OCI-LY7 (cell line): ENCODE data around the gene CFAP74. TPM values are rescaled to one million over a fixed set of nuclear protein-coding genes. Genes with fewer than 3 reads are reported as not detected.
"Not testable (repeated sequence)": the region's sequence is repeated elsewhere in the genome, so short reads cannot be mapped to it uniquely, and the experiment has no call there.

Experiments used
- BruUV-seq: library from RNA; stranded (reverse); fragments of 400-500 nt; replicated peaks from 2 replicates; lab custom pipeline; 2021; lab: Mats Ljungman, UMichigan
- CTCF ChIA-PET: fragments of 300-600 bp; sonication (Branson Sonifier 250); formaldehyde crosslinking; loops from one replicate; lab custom pipeline; 2022; ENCODE audit warnings: antibody characterized with exemption; ENCODE audit not compliant: unreplicated experiment; lab: Charles Lee
- POLR2A ChIA-PET: fragments of 300-600 bp; sonication (Branson Sonifier 250); formaldehyde crosslinking; loops from one replicate; lab custom pipeline; 2022; ENCODE audit warnings: antibody characterized with exemption; lab: Charles Lee
- DNase-seq: peaks from one replicate; pipeline ENCODE4 v3.0.0-alpha.2; 2015; ENCODE audit warnings: low spot score
- H2AFZ ChIP-seq: fragments of 200-600 bp; sonication (generic), shearing (Covaris generic); 2 replicates; pipeline ENCODE4 v1.6.1; 2014; ENCODE audit warnings: mild to moderate bottlenecking, antibody characterized with exemption, low read length, moderate library complexity
- H3K27ac ChIP-seq: fragments of 200-600 bp; sonication (generic); 2 replicates; pipeline ENCODE4 v1.5.1; 2014; ENCODE audit warnings: mixed run types, low read depth, mild to moderate bottlenecking, moderate library complexity, low read length, inconsistent platforms; ENCODE audit not compliant: poor library complexity, severe bottlenecking
- H3K36me3 ChIP-seq: fragments of 200-600 bp; sonication (generic); 2 replicates; pipeline ENCODE4 v1.6.1; 2014; ENCODE audit warnings: mild to moderate bottlenecking, antibody characterized with exemption, low read length, moderate library complexity, mixed read lengths; ENCODE audit not compliant: insufficient read depth
- H3K4me1 ChIP-seq: fragments of 200-600 bp; sonication (generic); 2 replicates; pipeline ENCODE4 v1.5.1; 2014; ENCODE audit warnings: mild to moderate bottlenecking, low read length; ENCODE audit not compliant: insufficient read depth, poor library complexity, severe bottlenecking
- H3K4me2 ChIP-seq: fragments of 200-600 bp; sonication (generic); 2 replicates; pipeline ENCODE4 v1.6.1; 2014; ENCODE audit warnings: mild to moderate bottlenecking, low read length
- H3K4me3 ChIP-seq: fragments of 200-600 bp; sonication (generic); 2 replicates; pipeline ENCODE4 v1.5.1; 2014; ENCODE audit warnings: mild to moderate bottlenecking, low read depth, low read length; ENCODE audit not compliant: poor library complexity, severe bottlenecking
- H3K79me2 ChIP-seq: fragments of 200-600 bp; sonication (generic); 2 replicates; pipeline ENCODE4 v1.6.1; 2016; ENCODE audit warnings: low read depth, mild to moderate bottlenecking, low read length, moderate library complexity, mixed read lengths; ENCODE audit not compliant: insufficient read depth
- H3K9me2 ChIP-seq: fragments of 200-600 bp; sonication (generic); 2 replicates; pipeline ENCODE4 v1.6.1; 2016; ENCODE audit warnings: mild to moderate bottlenecking, low read length, mixed read lengths; ENCODE audit not compliant: insufficient read depth
- H3K9me3 ChIP-seq: fragments of 200-600 bp; sonication (generic); 2 replicates; pipeline ENCODE4 v1.6.1; 2014; ENCODE audit warnings: mild to moderate bottlenecking, mixed run types, low read length, mixed read lengths
- H4K20me1 ChIP-seq: fragments of 200-600 bp; sonication (generic); 2 replicates; pipeline ENCODE4 v1.6.1; 2014; ENCODE audit warnings: mild to moderate bottlenecking, antibody characterized with exemption, low read length, moderate library complexity, mixed read lengths; ENCODE audit not compliant: insufficient read depth
- EZH2phosphoT487 ChIP-seq: fragments of 200-600 bp; sonication (generic); IDR thresholded peaks from 2 replicates; pipeline ENCODE4 v1.6.1; 2018; ENCODE audit warnings: low read depth, borderline replicate concordance, mild to moderate bottlenecking, mixed run types, antibody characterized with exemption, low read length, moderate library complexity, mixed read lengths
- intact Hi-C: fragments of 100-400 bp; cut with micrococcal nuclease; formaldehyde crosslinking; loops from one replicate; pipeline ENCODE4 v1.10.0; 2022; ENCODE audit not compliant: unreplicated experiment
- total RNA-seq, 2 experiments: library from RNA; depleted of rRNA in 1 of 2; stranded (reverse); fragments of >200 nt in 1 of 2; shearing (Covaris generic) in 1 of 2; gene quantifications; 2 replicates each; pipeline ENCODE4 v1.2.3, GENCODE V29; 2014 to 2022
- TF ChIP-seq, protein P1 (sequence below): fragments of 200-600 bp; sonication (generic); conservative IDR thresholded peaks from 2 replicates; pipeline ENCODE4 v1.5.1; 2014; ENCODE audit warnings: mild to moderate bottlenecking, antibody characterized with exemption, low read length, moderate library complexity, mixed read lengths

CFAP74 gene
- total RNA-seq, 2 experiments from 2014 or later = not detected

DNA sequence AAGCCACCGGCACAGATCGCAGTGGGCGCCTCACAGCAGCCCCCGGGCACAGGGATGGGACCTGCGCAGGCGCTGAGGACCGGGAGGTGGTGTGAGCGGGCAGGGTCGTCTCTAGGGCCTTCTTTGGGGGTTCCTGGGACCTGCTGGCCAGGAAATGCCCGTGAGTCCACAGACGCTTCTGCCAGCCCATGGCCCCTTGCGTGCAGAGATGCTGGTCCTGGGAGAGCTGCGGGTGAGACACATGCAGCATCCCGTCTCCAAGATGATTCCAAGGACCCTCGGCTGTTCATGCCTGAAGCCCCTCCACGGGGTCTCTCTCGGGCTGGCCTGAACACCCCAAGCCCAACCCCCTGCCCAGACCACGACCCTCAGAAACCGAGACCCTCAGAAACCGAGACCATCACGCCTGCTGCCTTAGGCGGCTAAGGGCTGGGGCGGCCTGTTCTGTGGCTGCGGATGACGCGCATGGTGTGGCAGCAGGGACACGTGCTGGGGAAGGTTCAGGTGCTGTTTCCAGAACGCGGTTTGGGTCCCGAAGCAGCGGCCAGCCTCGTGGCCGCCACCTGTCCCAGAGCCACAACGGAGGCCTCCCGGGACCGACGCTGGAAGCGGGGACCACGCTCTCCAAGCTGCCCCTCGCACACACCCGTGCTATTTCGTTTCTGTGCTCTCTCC, 23.0 kb downstream of the CFAP74 start:
- Histone ChIP-seq H3K4me2 (no peak overlapping the region), H3K4me1 (no peaks in the 10 kb centered on the region), H3K27ac (no peak overlapping the region), H2AFZ (no peak overlapping the region), H3K79me2 (no peaks in the 10 kb centered on the region), H3K9me3 (no peaks in the 10 kb centered on the region; the same call in 1 of the 2 replicates), H4K20me1 (no peaks in the 10 kb centered on the region), H3K9me2 (no peaks in the 10 kb centered on the region), H3K4me3 (no peak overlapping the region), H3K36me3 (no peaks in the 10 kb centered on the region)
- intact Hi-C loops = no loop called here
- TF ChIP-seq, protein P1, sequence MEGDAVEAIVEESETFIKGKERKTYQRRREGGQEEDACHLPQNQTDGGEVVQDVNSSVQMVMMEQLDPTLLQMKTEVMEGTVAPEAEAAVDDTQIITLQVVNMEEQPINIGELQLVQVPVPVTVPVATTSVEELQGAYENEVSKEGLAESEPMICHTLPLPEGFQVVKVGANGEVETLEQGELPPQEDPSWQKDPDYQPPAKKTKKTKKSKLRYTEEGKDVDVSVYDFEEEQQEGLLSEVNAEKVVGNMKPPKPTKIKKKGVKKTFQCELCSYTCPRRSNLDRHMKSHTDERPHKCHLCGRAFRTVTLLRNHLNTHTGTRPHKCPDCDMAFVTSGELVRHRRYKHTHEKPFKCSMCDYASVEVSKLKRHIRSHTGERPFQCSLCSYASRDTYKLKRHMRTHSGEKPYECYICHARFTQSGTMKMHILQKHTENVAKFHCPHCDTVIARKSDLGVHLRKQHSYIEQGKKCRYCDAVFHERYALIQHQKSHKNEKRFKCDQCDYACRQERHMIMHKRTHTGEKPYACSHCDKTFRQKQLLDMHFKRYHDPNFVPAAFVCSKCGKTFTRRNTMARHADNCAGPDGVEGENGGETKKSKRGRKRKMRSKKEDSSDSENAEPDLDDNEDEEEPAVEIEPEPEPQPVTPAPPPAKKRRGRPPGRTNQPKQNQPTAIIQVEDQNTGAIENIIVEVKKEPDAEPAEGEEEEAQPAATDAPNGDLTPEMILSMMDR = no peak
- TF ChIP-seq EZH2phosphoT487 = no peak
- no TSS peak for BruUV-seq
- CTCF ChIA-PET = no interaction called here
- POLR2A ChIA-PET = no interaction called here
- no peak for DNase-seq

DNA sequence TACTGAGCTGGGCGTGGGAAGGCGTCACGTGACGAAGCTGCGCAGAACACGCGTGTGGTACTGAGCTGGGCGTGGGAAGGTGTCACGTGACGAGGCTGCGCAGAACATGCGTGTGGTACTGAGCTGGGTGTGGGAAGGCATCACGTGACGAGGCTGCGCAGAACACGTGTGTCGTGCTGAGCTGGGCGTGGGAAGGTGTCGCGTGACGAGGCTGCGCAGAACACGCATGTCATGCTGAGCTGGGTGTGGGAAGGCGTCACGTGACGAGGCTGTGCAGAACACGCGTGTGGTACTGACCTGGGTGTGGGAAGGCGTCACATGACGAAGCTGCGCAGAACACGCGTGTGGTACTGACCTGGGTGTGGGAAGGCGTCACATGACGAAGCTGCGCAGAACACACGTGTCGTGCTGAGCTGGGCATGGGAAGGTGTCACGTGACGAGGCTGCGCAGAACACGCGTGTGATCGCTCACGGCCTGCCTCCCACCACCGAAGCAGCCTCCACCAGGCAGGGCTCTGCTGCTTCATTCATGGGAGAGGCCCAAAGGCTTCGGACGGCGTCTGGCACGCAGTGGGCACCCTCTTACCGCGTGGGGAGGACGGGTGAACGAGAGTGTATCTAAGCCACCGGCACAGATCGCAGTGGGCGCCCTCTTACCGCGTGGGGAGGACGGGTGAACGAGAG, 24.0 kb downstream of the CFAP74 start:
- ChIA-PET CTCF (no interaction called here), POLR2A (no interaction called here)
- H3K79me2 ChIP-seq = no peaks in the 10 kb centered on the region
- no peak overlapping the region for H3K4me3 ChIP-seq
- H3K4me1 ChIP-seq = no peaks in the 10 kb centered on the region
- no peak overlapping the region for H3K27ac ChIP-seq
- no peak for DNase-seq
- TF ChIP-seq EZH2phosphoT487 = no peak
- TF ChIP-seq, protein P1 = no peak
- no peak overlapping the region for H3K4me2 ChIP-seq
- no TSS peak for BruUV-seq
- H3K9me2 ChIP-seq = no peaks in the 10 kb centered on the region
- H3K9me3 ChIP-seq = no peaks in the 10 kb centered on the region; the same call in 1 of the 2 replicates
- H3K36me3 ChIP-seq = no peaks in the 10 kb centered on the region
- no peaks in the 10 kb centered on the region for H4K20me1 ChIP-seq
- no peak overlapping the region for H2AFZ ChIP-seq
- intact Hi-C loops = no loop called here

DNA sequence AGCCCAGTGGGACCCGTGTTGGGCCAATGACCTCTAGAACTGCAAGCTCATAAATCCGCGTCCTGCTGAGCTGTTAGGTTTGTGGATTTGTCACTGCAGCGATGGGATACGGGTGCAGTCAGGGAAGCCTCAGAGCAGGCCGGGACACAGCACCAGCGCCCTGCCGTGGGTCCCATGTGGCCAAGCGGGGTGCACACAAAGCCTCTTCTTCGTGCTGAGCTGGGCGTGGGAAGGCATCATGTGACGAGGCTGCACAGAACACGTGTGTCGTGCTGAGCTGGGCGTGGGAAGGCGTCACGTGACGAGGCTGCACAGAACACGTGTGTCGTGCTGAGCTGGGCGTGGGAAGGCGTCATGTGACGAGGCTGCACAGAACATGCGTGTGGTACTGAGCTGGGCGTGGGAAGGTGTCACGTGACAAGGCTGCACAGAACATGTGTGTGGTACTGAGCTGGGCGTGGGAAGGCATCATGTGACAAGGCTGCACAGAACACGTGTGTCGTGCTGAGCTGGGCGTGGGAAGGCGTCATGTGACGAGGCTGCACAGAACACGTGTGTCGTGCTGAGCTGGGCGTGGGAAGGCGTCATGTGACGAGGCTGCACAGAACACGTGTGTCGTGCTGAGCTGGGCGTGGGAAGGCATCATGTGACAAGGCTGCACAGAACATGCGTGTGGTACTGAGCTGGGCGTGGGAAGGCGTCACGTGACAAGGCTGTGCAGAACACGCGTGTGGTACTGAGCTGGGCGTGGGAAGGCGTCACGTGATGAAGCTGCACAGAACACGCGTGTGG, 24.7 kb downstream of the CFAP74 start:
- H4K20me1 ChIP-seq, H3K79me2 ChIP-seq, CTCF ChIA-PET, DNase-seq, H3K4me2 ChIP-seq, H3K4me1 ChIP-seq, H3K36me3 ChIP-seq, H2AFZ ChIP-seq, intact Hi-C loops, H3K27ac ChIP-seq, BruUV-seq, H3K4me3 ChIP-seq, H3K9me2 ChIP-seq, H3K9me3 ChIP-seq, POLR2A ChIA-PET: not testable (repeated sequence)
